ENCODE data around the gene NETO2. TPM values are rescaled to one million over a fixed set of nuclear protein-coding genes. Genes with fewer than 3 reads are reported as not detected.

The NETO2 gene
- total RNA-seq, 1 experiment from 2014 or later, result 40.6 TPM

DNA sequence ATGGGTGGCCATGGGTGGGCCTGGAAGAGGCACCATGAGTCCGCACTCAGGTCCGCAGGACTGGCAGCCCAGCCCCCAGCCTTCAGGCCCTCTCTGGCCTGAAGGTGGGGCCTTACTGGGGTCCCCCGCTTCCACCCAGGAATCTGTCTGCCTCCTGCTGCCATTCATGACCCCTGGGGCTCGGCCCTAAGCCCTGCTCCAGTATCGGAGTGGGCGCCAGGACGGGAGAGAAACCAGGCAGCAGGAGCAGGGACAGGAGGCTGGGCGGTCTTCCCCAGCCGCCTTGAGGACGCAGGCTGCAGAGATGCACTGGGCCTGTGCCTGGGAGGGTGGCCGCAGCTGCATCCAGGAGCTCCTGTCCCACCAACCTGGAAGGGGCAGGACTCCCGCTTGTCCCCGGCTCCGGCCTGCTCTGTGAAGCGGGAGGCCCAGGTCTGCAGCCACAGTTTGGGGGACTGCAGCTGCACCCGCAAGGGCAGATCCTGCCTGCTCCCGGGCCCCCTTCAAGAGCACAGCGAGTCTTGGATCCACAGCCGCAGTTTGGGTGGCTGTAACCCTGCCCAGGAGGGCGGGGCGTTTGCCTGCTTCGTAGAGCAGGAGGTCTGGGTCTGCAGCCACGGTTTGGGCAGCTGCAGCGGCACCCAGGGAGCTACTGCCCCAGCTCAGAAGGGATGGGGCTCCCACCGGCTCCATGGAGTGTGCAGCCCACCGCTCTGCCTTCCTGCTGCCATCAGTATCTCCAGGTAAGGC lies 88.4 kb downstream of the NETO2 start:
- intact Hi-C loops (cut with micrococcal nuclease), result no loop called here
- H3F3A ChIP-seq (ENCODE audit: low read length, unreplicated experiment), result no peaks in the 10 kb centered on the region
- H4K20me1 ChIP-seq (ENCODE audit: low read length), result no peaks in the 10 kb centered on the region
- no peaks in the 10 kb centered on the region for H3K27me3 ChIP-seq (ENCODE audit: low read length)
- no TSS peak for BruUV-seq (replicated peaks)
- H3K4me2 ChIP-seq (ENCODE audit: low read length), result no peak overlapping the region
- ChIA-PET CTCF (no interaction called here), POLR2A (ENCODE audit: unreplicated experiment) (no interaction called here)
- no peak overlapping the region for H3K9ac ChIP-seq (ENCODE audit: low read length)
- H3K79me2 ChIP-seq (ENCODE audit: low read length), result no peaks in the 10 kb centered on the region
- H3K27ac ChIP-seq (ENCODE audit: low read length), result no peak overlapping the region
- H3K4me1 ChIP-seq (ENCODE audit: insufficient read depth, low read length), result no peaks in the 10 kb centered on the region
- H3K9me2 ChIP-seq (replicated peaks; ENCODE audit: low read length), result no peaks in the 10 kb centered on the region
- no peaks in the 10 kb centered on the region for H3K9me3 ChIP-seq (ENCODE audit: low read length)
- no peak overlapping the region for H3K4me3 ChIP-seq (ENCODE audit: low read length)
- no peak overlapping the region for H2AFZ ChIP-seq (ENCODE audit: low read length)
- TF ChIP-seq EZH2 (IDR thresholded peaks at IDR 0.05; ENCODE audit: low read length, unreplicated experiment), result no peak
- no peak for TF ChIP-seq EZH2phosphoT487 (IDR thresholded peaks at IDR 0.05; ENCODE audit: borderline replicate concordance, low read length)
- TF ChIP-seq CTCF (conservative IDR thresholded peaks at IDR 0.05; ENCODE audit: low read depth, low read length), result no peak
- DNase-seq (no peak), ATAC-seq (no peak)
- H3K36me3 ChIP-seq (ENCODE audit: low read depth, low read length), result no peaks in the 10 kb centered on the region

- Histone ChIP-seq H3K4me1 (ENCODE audit: insufficient read depth, low read length) (no peaks in the 10 kb centered on the region), H3K9ac (ENCODE audit: low read length) (no peak overlapping the region), H3K27ac (ENCODE audit: low read length) (no peak overlapping the region), H4K20me1 (ENCODE audit: low read length) (no peaks in the 10 kb centered on the region), H3F3A (ENCODE audit: low read length, unreplicated experiment) (no peaks in the 10 kb centered on the region), H3K4me2 (ENCODE audit: low read length) (no peak overlapping the region), H3K79me2 (ENCODE audit: low read length) (no peaks in the 10 kb centered on the region), H3K4me3 (ENCODE audit: low read length) (no peak overlapping the region), H3K27me3 (ENCODE audit: low read length) (no peaks in the 10 kb centered on the region), H3K9me2 (replicated peaks; ENCODE audit: low read length) (no peaks in the 10 kb centered on the region), H3K36me3 (ENCODE audit: low read depth, low read length) (no peaks in the 10 kb centered on the region), H3K9me3 (ENCODE audit: low read length) (no peaks in the 10 kb centered on the region), H2AFZ (ENCODE audit: low read length) (no peak overlapping the region)
- POLR2A ChIA-PET (ENCODE audit: unreplicated experiment), result no interaction called here
- intact Hi-C loops (cut with micrococcal nuclease), result no loop called here
- BruUV-seq (replicated peaks), result no TSS peak
- no peak for ATAC-seq
- CTCF ChIA-PET, result no interaction called here
- no peak for TF ChIP-seq EZH2 (IDR thresholded peaks at IDR 0.05; ENCODE audit: low read length, unreplicated experiment)
- TF ChIP-seq CTCF (conservative IDR thresholded peaks at IDR 0.05; ENCODE audit: low read depth, low read length), result no peak
- no peak for TF ChIP-seq EZH2phosphoT487 (IDR thresholded peaks at IDR 0.05; ENCODE audit: borderline replicate concordance, low read length)
- DNase-seq, result no peak
Measured at GRCh38 chr16:47054306-47054705, 89.4 kb downstream of the NETO2 start.

GRCh38 chr16:47053895-47054294 lies 89.8 kb downstream of the NETO2 start:
- Histone ChIP-seq H3K27me3 (ENCODE audit: low read length) (no peaks in the 10 kb centered on the region), H3F3A (ENCODE audit: low read length, unreplicated experiment) (no peaks in the 10 kb centered on the region), H3K79me2 (ENCODE audit: low read length) (no peaks in the 10 kb centered on the region), H2AFZ (ENCODE audit: low read length) (no peak overlapping the region), H3K9ac (ENCODE audit: low read length) (no peak overlapping the region), H3K4me3 (ENCODE audit: low read length) (no peak overlapping the region), H4K20me1 (ENCODE audit: low read length) (no peaks in the 10 kb centered on the region), H3K27ac (ENCODE audit: low read length) (no peak overlapping the region), H3K9me2 (replicated peaks; ENCODE audit: low read length) (no peaks in the 10 kb centered on the region), H3K36me3 (ENCODE audit: low read depth, low read length) (no peaks in the 10 kb centered on the region), H3K4me2 (ENCODE audit: low read length) (no peak overlapping the region), H3K4me1 (ENCODE audit: insufficient read depth, low read length) (no peaks in the 10 kb centered on the region), H3K9me3 (ENCODE audit: low read length) (no peaks in the 10 kb centered on the region)
- ChIA-PET CTCF (no interaction called here), POLR2A (ENCODE audit: unreplicated experiment) (no interaction called here)
- DNase-seq (no peak), ATAC-seq (no peak)
- BruUV-seq (replicated peaks), result no TSS peak
- intact Hi-C loops (cut with micrococcal nuclease), result no loop called here
- no peak for TF ChIP-seq CTCF (conservative IDR thresholded peaks at IDR 0.05; ENCODE audit: low read depth, low read length)
